CD4-positive, alpha-beta T cell treated with Interleukin-4 for 1 hour (primary cell): ENCODE results near the gene CPLX4.

ENCODE experiments used
- DNase-seq, 2 donors: peaks; one replicate each; pipeline ENCODE4 v3.0.0-alpha.2; 2020 to 2022

CPLX4 gene

GRCh38 chr18:59305295-59305694, 13.2 kb downstream of the CPLX4 start:
- DNase-seq: no peak

- no peak for DNase-seq
Measured at GRCh38 chr18:59303656-59304195, 14.7 kb downstream of the CPLX4 start.

- DNase-seq: no peak
Measured at GRCh38 chr18:59303006-59303405, 15.4 kb downstream of the CPLX4 start.

GRCh38 chr18:59301929-59302328, 16.5 kb downstream of the CPLX4 start:
- no peak for DNase-seq

GRCh38 chr18:59300676-59301285, 17.7 kb downstream of the CPLX4 start:
- DNase-seq: no peak

DNA sequence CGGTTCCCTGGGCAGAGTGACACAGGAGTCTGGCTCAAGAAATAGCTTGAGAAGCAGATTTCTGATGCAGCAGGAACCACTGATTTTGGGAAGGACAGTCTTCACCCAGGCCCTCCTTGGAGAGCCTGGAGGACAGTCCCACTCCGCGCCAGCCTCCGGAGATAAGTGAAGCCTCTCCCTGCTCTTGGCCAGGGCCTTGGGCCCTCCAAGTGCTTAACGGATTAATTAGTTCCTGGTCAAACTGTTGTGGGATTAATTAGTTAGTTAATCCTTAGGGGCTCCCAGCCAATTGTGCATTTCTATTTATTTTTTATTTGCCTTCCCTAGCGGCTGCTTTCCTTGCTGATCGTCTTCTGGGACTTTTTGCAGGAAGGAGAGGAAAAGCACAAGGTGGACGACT, 19.6 kb downstream of the CPLX4 start:
- DNase-seq: no peak

- DNase-seq: no peak
Measured at GRCh38 chr18:59293317-59293716, 25.1 kb downstream of the CPLX4 start.

- no peak for DNase-seq
Measured at GRCh38 chr18:59286341-59286740, 32.1 kb downstream of the CPLX4 start.

- DNase-seq: no peak
Measured at GRCh38 chr18:59282341-59282740, 36.1 kb downstream of the CPLX4 start.

GRCh38 chr18:59279722-59280121, 38.7 kb downstream of the CPLX4 start:
- DNase-seq: no peak

DNA sequence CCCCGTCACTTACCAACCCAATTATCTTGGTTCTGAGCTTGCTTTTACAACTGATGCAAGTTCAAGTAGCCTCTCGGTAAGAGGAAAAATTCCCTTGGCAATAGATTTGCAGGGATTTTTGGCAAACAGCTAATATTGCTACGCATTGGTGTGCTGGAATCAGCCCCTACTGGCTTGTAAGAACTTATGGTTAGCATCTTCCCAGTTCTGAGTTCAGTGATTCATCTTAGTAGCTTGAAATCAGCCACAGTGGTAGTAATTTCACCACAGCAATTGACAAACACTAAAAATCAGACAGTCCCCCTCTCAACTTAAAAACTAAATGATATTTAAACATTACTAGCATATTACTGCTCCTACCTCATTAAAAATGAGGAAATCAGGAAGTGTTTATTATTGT, 39.3 kb downstream of the CPLX4 start:
- no peak for DNase-seq

GRCh38 chr18:59278793-59279192, 39.7 kb downstream of the CPLX4 start:
- DNase-seq: no peak

DNA sequence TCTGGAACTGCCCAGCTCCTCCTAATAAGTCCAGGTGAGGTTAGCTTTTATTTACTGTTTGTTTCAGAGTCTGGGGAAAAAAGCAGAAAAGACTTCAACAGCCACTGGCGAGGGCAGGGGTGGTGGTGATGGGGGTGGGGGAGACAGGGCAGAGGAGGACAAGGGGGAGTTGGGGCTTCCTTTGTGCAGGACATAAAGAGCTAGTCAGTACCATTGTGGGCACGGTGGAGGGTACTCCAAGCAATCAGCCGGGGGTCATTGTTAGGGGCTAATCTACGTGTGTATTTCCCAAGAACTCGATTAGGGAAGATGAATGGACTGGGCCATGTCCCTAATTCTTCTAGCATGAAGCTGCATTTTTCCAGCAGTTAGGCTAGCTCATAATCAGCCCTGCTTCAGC, 42.4 kb downstream of the CPLX4 start:
- no peak for DNase-seq

DNA sequence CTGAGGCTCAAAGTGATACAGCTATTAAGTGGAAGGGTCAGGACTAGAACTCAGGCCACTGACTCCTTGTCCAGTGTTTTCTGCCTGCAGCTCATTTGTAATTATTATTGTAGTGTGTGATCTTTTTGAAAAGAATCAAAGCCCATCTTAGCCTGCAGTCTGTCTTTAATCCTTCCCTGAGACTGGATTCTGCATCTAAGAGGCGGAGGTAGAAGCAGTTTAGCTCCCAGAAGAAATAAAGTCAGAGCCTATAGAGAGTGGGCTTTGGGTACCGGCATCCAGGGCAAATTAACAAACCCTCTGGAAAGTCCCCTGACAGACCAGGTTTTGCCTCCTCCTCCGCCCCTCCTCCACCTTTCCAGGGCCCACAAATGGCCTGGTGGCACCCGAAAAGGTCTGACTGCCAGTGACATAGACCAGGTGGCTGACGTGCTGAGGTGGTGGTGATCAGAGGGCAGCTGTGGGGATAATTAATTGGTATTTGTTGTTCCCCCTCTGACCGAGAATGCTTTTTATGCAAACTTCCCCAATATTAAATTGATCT, 43.0 kb downstream of the CPLX4 start:
- DNase-seq: no peak

GRCh38 chr18:59274533-59274928, 43.9 kb downstream of the CPLX4 start:
- no peak for DNase-seq

DNA sequence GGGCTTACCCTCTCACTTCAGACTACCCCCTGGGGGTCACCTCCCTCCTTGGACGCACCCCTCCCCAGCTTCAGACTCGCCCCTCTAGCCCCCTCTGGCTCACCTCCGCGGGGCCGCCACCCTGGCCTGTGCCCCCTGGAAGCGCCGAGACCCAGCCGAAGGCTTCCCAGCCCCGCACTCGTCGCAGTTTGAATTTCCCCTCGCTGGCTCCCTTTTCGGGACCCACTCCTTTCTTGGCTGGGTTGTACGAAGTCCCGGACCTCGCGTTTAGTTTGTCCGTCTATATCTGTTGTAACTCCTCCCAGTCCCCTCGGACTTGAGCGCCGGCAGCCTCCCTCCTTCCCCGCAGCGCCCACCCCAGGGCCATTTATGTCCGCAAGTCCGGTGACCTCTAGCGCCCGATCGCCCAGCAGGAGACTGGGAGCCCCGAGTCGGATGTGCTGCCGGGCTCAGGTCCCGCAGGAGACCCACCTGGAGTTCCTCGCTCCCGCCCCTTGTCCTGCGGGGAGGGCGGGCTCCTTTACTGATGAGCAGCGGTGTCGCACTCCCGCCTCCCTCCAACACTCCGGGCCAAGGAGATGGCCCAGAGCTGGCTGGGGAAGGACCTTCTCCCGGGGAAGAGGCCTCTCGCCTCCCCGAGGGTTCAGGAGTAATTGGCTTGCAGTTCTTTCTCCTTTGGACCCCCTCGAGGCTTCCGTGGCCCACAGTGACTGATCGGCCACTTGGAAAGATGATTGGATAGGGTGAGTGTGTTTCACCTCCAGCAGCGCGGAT, 44.5 kb downstream of the CPLX4 start:
- no peak for DNase-seq

- no peak for DNase-seq
Measured at GRCh38 chr18:59272891-59273758, 45.3 kb downstream of the CPLX4 start, which contains the start of gene RAX. RAX (minus strand) TSS chr18:59273454; CDS start chr18:59273206, 248 bp downstream.

DNA sequence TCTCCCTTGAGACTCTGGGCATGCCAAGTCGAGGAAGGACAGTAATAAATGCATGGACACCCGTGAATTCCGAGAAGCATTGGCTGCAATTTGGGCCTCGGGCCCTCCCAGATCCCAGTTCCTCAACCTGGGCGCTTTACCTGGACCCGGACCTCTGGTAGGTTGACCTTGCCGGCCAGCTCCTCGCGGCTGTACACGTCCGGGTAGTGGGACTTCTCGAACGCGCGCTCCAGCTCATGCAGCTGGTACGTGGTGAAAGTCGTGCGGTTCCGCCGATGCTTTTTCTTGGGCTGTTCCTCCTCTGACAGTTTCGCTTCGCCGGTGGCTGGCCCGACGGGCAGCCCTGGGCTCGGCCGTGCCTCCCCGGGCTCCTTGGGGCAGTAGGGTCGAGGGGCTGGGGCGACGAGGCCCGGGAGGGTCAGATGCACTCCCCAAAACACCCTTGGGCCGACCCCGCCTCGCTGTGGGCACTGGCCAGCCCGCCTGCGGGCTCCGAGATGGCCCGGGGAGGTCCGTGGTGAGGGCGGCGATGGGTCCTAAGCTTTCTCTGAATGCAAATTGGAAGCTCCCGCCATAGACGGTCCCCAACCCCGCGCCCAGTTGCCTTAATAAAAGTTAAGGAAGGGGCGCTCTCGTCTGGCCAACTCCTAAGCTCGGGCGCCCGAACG, 46.1 kb downstream of the CPLX4 start:
- no peak for DNase-seq

- no peak for DNase-seq
Measured at GRCh38 chr18:59271606-59272220, 46.7 kb downstream of the CPLX4 start.

- DNase-seq: no peak
Measured at GRCh38 chr18:59270689-59271257, 47.7 kb downstream of the CPLX4 start.

DNA sequence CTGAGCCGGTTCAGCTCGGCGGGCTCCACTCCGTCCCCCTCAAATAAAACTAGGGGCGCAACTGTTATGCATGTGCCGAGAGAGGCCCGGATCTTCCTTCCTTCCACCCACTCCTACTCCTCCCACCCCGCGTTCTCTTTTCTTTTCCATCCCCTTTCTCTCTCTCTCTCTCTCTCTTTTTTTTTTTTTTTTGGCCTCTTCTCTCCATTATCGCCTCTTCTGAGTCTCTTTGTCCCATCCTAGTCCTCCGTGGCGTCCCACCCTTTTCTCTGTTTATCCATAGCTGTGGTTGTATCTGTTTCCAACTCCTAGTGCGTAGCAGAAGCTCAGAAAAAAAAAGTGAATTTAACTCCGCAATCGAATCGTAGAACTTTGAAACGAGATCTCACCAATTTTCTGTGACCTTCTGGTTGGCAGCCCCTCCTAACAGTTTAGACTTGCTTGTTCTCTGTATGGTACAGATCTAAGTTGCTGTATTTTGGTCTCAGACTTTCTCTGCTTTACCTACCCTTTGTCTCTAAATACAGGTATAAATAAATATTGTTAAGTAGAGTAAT, 48.8 kb downstream of the CPLX4 start:
- no peak for DNase-seq
